AG04449 (cell line): ENCODE measurements around the gene DYNLT5.

Source experiments
- CTCF ChIA-PET: fragments of 350-600 bp; formaldehyde crosslinking; extraction: SDS; loops from one replicate; lab custom pipeline; 2021; ENCODE audit warnings: antibody characterized with exemption; lab: Yijun Ruan, JAX
- POLR2A ChIA-PET: fragments of 400-600, 350-600 bp; formaldehyde crosslinking; extraction: SDS; loops from one replicate; lab custom pipeline; 2020; ENCODE audit warnings: antibody characterized with exemption, inconsistent platforms; lab: Yijun Ruan, JAX
- DNase-seq: peaks from one replicate; pipeline ENCODE4 v3.0.0-alpha.2; 2010; ENCODE audit warnings: low read depth, low spot score
- H3K4me3 ChIP-seq: 2 replicates; pipeline ENCODE4 v1.5.1; 2011; ENCODE audit warnings: low read depth, mild to moderate bottlenecking, control low read depth, low read length
- CTCF ChIP-seq: IDR thresholded peaks from one replicate; pipeline ENCODE4 v1.5.1; 2011; ENCODE audit warnings: mild to moderate bottlenecking, moderate library complexity, low read length, control low read depth, inconsistent platforms; ENCODE audit not compliant: insufficient read depth; ENCODE audit errors: missing control alignments

The DYNLT5 gene

GRCh38 chr1:66752000-66752592, at the start of gene DYNLT5:
TSS of gene DYNLT5 (plus strand) at chr1:66752459. CDS start at chr1:66754659, 2,200 bp downstream.
- DNase-seq = no peak
- H3K4me3 ChIP-seq = peak within 1 kb of the TSS; percentile 53
- TF ChIP-seq CTCF = peak; percentile 44
- CTCF ChIA-PET = interaction anchor here (1.2 to 2.0 kb wide), 3 partner anchors 13 to 27 kb away, joined by 3 to 6 read pairs (median 4); no protein-coding TSS in a partner anchor
- POLR2A ChIA-PET = no interaction called here

- no peak for TF ChIP-seq CTCF
- ChIA-PET POLR2A (no interaction called here), CTCF (no interaction called here)
- DNase-seq = no peak
- H3K4me3 ChIP-seq = no peak overlapping the region
Observed at GRCh38 chr1:66704177-66704875, 47.9 kb upstream of the DYNLT5 start.

- peak; percentile 29 for DNase-seq
- CTCF ChIA-PET = no interaction called here
- TF ChIP-seq CTCF = no peak
- POLR2A ChIA-PET = no interaction called here
- H3K4me3 ChIP-seq = no peak overlapping the region
Observed at GRCh38 chr1:66705110-66705509, 47.1 kb upstream of the DYNLT5 start.

GRCh38 chr1:66711420-66711819, 40.8 kb upstream of the DYNLT5 start:
- TF ChIP-seq CTCF = peak; percentile 12
- CTCF ChIA-PET = interaction anchor here (0.8 to 3.5 kb wide), 8 partner anchors 9 to 255 kb away, joined by 3 to 47 read pairs (median 3); no protein-coding TSS in a partner anchor
- POLR2A ChIA-PET = no interaction called here
- DNase-seq = no peak
- no peak overlapping the region for H3K4me3 ChIP-seq

GRCh38 chr1:66712839-66713238, 39.4 kb upstream of the DYNLT5 start:
- TF ChIP-seq CTCF = no peak
- H3K4me3 ChIP-seq = no peak overlapping the region
- DNase-seq = no peak
- ChIA-PET CTCF (no interaction called here), POLR2A (no interaction called here)

- DNase-seq = no peak
- no peak for TF ChIP-seq CTCF
- ChIA-PET CTCF (interaction anchor here (1.4 to 4.6 kb wide), 3 partner anchors 9 to 220 kb away, joined by 5 to 47 read pairs (median 7); no protein-coding TSS in a partner anchor), POLR2A (no interaction called here)
- no peak overlapping the region for H3K4me3 ChIP-seq
Observed at GRCh38 chr1:66723985-66724384, 28.3 kb upstream of the DYNLT5 start.
